GM23338 (cell line): Measurements from ENCODE around the gene RTKN. TPM values are rescaled to one million over a fixed set of nuclear protein-coding genes. Genes with fewer than 3 reads are reported as not detected.
"Not testable (repeated sequence)": the region's sequence is repeated elsewhere in the genome, so short reads cannot be mapped to it uniquely, and the experiment has no call there.

Experiments used
- ATAC-seq: fragments of 200-7000 bp; cut with Tn5 transposase; 3 replicates; pipeline ENCODE4 v1.9.1; 2020
- DNase-seq: peaks from one replicate; pipeline ENCODE4 v3.0.0-alpha.2; 2015; ENCODE audit warnings: low spot score
- H2AFZ ChIP-seq: fragments of 200-600 bp; sonication (generic); 2 replicates; pipeline ENCODE4 v1.8.0; 2016; ENCODE audit warnings: antibody characterized with exemption, mild to moderate bottlenecking, moderate library complexity
- H3F3A ChIP-seq: fragments of 200-600 bp; sonication (generic); replicated peaks from 2 replicates; pipeline ENCODE4 v1.8.0; 2017; ENCODE audit warnings: antibody characterized with exemption, mixed run types, low read depth
- H3K27ac ChIP-seq: fragments of 200-600 bp; sonication (generic); 2 replicates; pipeline ENCODE4 v1.6.1; 2016; ENCODE audit warnings: low read depth
- H3K27me3 ChIP-seq: fragments of 200-600 bp; sonication (generic); 2 replicates; pipeline ENCODE4 v1.8.0; 2016; ENCODE audit warnings: mild to moderate bottlenecking, mixed run types, moderate library complexity; ENCODE audit not compliant: insufficient read depth
- H3K36me3 ChIP-seq: fragments of 200-600 bp; sonication (generic); 2 replicates; pipeline ENCODE4 v1.8.0; 2016; ENCODE audit warnings: mild to moderate bottlenecking; ENCODE audit not compliant: insufficient read depth
- H3K4me1 ChIP-seq: fragments of 200-600 bp; sonication (generic); 2 replicates; pipeline ENCODE4 v1.8.0; 2016; ENCODE audit warnings: mild to moderate bottlenecking, moderate library complexity; ENCODE audit not compliant: insufficient read depth
- H3K4me2 ChIP-seq: fragments of 200-600 bp; sonication (generic); 2 replicates; pipeline ENCODE4 v1.7.1; 2017; ENCODE audit warnings: mixed run types
- H3K4me3 ChIP-seq: fragments of 200-600 bp; sonication (generic); 2 replicates; pipeline ENCODE4 v1.6.1; 2016; ENCODE audit warnings: mixed run types
- H3K79me2 ChIP-seq: fragments of 200-600 bp; sonication (generic); replicated peaks from 2 replicates; pipeline ENCODE4 v1.8.0; 2017; ENCODE audit warnings: mild to moderate bottlenecking; ENCODE audit not compliant: insufficient read depth
- H3K9me2 ChIP-seq: fragments of 200-600 bp; sonication (generic); 2 replicates; pipeline ENCODE4 v1.8.0; 2017; ENCODE audit not compliant: insufficient read depth
- H4K20me1 ChIP-seq: fragments of 200-600 bp; sonication (generic); replicated peaks from 2 replicates; pipeline ENCODE4 v1.8.0; 2017; ENCODE audit warnings: mild to moderate bottlenecking; ENCODE audit not compliant: insufficient read depth
- H3K27ac Mint-ChIP-seq: 2 replicates; pipeline ENCODE4 v1.8.0; 2020; ENCODE audit warnings: inconsistent platforms, mild to moderate bottlenecking, moderate library complexity, mixed read lengths
- H3K27me3 Mint-ChIP-seq: 3 replicates; pipeline ENCODE4 v1.8.0; 2022; ENCODE audit warnings: low read depth, mild to moderate bottlenecking, moderate library complexity, mixed read lengths, inconsistent platforms; ENCODE audit not compliant: insufficient read depth, poor library complexity
- H3K36me3 Mint-ChIP-seq: 3 replicates; pipeline ENCODE4 v1.8.0; 2021; ENCODE audit warnings: low read depth, mild to moderate bottlenecking, inconsistent platforms, moderate library complexity, mixed read lengths
- H3K4me1 Mint-ChIP-seq: 3 replicates; pipeline ENCODE4 v1.8.0; 2020; ENCODE audit warnings: mild to moderate bottlenecking, inconsistent platforms, mixed read lengths
- H3K4me3 Mint-ChIP-seq: 3 replicates; pipeline ENCODE4 v1.8.0; 2021; ENCODE audit warnings: moderate library complexity, mild to moderate bottlenecking, inconsistent platforms, mixed read lengths
- H3K9me3 Mint-ChIP-seq: 3 replicates; pipeline ENCODE4 v1.8.0; 2020; ENCODE audit warnings: moderate library complexity, mild to moderate bottlenecking, inconsistent platforms, mixed read lengths
- EZH2 ChIP-seq: fragments of 200-600 bp; sonication (generic); IDR thresholded peaks from one replicate; pipeline ENCODE4 v1.8.0; 2017; ENCODE audit warnings: antibody characterized with exemption, mild to moderate bottlenecking, low read depth; ENCODE audit not compliant: unreplicated experiment
- EZH2phosphoT487 ChIP-seq: fragments of 200-600 bp; sonication (generic); IDR thresholded peaks from one replicate; pipeline ENCODE4 v1.8.1; 2018; ENCODE audit warnings: antibody characterized with exemption; ENCODE audit not compliant: unreplicated experiment
- JUNB ChIP-seq: IDR thresholded peaks from one replicate; pipeline ENCODE4 v1.6.1; 2016; ENCODE audit warnings: antibody characterized with exemption; ENCODE audit not compliant: unreplicated experiment
- NANOG ChIP-seq: IDR thresholded peaks from 2 replicates; pipeline ENCODE4 v1.6.1; 2016; ENCODE audit warnings: antibody characterized with exemption, borderline replicate concordance
- POLR2AphosphoS5 ChIP-seq: IDR thresholded peaks from 2 replicates; pipeline ENCODE4 v1.6.1; 2016; ENCODE audit warnings: antibody characterized with exemption, low read depth
- STAT1 ChIP-seq: IDR thresholded peaks from one replicate; pipeline ENCODE4 v1.6.1; 2016; ENCODE audit warnings: antibody characterized with exemption; ENCODE audit not compliant: unreplicated experiment
- ZNF114 ChIP-seq: fragments of 250-450 bp; sonication (Bioruptor Pico); IDR thresholded peaks from 2 replicates; pipeline ENCODE4 v1.5.0; 2020; ENCODE audit warnings: mild to moderate bottlenecking, moderate library complexity
- ZNF331 ChIP-seq: fragments of 250-450 bp; sonication (Bioruptor Pico); IDR thresholded peaks from 2 replicates; pipeline ENCODE4 v1.5.0; 2020; ENCODE audit warnings: low read depth, mild to moderate bottlenecking, moderate library complexity
- polyA plus RNA-seq: library from polyadenylated mRNA; unstranded; fragments of >200 nt; fragmentation: Nextera tagmentation; extraction: Ambion mirVana; gene quantifications from 2 replicates; pipeline ENCODE4 v1.2.1, GENCODE V29; 2016
- total RNA-seq: library from RNA; depleted of rRNA; stranded (reverse); fragments of >200 nt; shearing (Covaris generic); gene quantifications from 2 replicates; pipeline ENCODE4 v1.2.3, GENCODE V29; 2014
- TF ChIP-seq, protein P1 (sequence below): fragments of 250-450 bp; sonication (Bioruptor Pico); IDR thresholded peaks from 2 replicates; pipeline ENCODE4 v1.5.0; 2020; ENCODE audit warnings: mild to moderate bottlenecking, moderate library complexity
- TF ChIP-seq, protein P2 (sequence below), 2 experiments: fragments of 200-600 bp in 1 of 2; sonication (generic) in 1 of 2; conservative IDR thresholded peaks; 2 replicates each; pipeline versions ENCODE4 v1.5.1 to v1.6.1; 2016 to 2017; ENCODE audit warnings: antibody characterized with exemption in 2 of 2, low read depth in 2 of 2, mild to moderate bottlenecking in 2 of 2, moderate library complexity in 1 of 2
- TF ChIP-seq, protein P3 (sequence below): IDR thresholded peaks from one replicate; pipeline ENCODE4 v1.6.1; 2018; ENCODE audit warnings: antibody characterized with exemption; ENCODE audit not compliant: unreplicated experiment

Gene RTKN
- total and polyA plus RNA-seq, 2 experiments from 2014 or later = 24.5 to 50.0 TPM

DNA sequence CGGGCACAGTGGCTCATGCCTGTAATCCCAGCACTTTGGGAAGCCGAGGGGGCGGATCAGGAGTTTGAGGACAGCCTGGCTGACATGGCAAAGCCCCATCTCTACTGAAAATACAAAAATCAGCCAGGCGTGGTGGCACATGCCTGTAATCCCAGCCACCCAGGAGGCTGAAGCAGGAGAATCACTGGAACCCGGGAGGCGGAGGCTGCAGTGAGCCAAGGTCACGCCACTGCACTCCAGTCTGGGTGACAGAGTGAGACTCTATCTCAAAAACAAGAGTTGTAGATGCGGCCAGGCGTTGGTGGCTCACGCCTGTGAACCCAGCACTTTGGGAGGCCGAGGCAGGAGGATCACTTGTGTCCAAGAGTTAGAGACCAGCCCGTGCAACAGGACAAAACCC lies 29.0 kb upstream of the RTKN start:
- peak overlapping the region; percentile 55; the same call in 2 of the 3 replicates for H3K4me3 Mint-ChIP-seq
- H2AFZ ChIP-seq, H3K27ac Mint-ChIP-seq, ATAC-seq, H3K9me2 ChIP-seq, DNase-seq, H4K20me1 ChIP-seq, H3K4me2 ChIP-seq, H3K79me2 ChIP-seq, H3K9me3 Mint-ChIP-seq, H3K4me1 ChIP-seq, H3K4me1 Mint-ChIP-seq, H3K27me3 ChIP-seq, H3K27ac ChIP-seq, H3K36me3 ChIP-seq, H3K4me3 ChIP-seq: not testable (repeated sequence)
- peaks cover 17% of the 10 kb centered on the region for H3K36me3 Mint-ChIP-seq
- H3F3A ChIP-seq = peaks cover 13% of the 10 kb centered on the region
- H3K27me3 Mint-ChIP-seq = peaks cover 15% of the 10 kb centered on the region

DNA sequence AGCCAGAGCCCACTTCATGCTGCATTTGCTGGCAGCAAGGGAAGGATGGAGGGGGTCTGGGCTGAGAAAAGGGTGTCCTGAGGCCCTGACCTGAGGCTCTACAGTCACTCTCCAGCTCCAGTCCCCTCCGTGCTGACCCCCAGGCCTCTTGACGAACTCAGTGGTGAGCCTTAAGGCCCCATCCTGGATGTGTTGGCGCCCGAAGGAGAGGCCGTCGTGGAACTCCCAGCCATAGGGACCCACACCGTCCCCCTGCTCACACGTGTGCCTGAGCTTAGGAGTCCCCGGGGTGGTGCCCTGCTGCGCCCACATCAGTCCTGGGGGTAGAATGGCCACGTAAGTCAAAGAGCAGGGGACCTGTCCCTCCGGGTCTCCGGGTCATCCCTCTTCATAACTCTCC lies 22.7 kb upstream of the RTKN start:
- peak; percentile 3; the same call in 2 of the 3 replicates for ATAC-seq
- TF ChIP-seq ZNF114 (CRISPR knock-in tag) = no peak
- TF ChIP-seq EZH2 = no peak
- no peak for TF ChIP-seq STAT1
- no peak for TF ChIP-seq NANOG
- TF ChIP-seq ZNF331 = no peak
- no peak for TF ChIP-seq JUNB
- TF ChIP-seq EZH2phosphoT487 = no peak
- TF ChIP-seq POLR2AphosphoS5 = no peak
- TF ChIP-seq, protein P1, sequence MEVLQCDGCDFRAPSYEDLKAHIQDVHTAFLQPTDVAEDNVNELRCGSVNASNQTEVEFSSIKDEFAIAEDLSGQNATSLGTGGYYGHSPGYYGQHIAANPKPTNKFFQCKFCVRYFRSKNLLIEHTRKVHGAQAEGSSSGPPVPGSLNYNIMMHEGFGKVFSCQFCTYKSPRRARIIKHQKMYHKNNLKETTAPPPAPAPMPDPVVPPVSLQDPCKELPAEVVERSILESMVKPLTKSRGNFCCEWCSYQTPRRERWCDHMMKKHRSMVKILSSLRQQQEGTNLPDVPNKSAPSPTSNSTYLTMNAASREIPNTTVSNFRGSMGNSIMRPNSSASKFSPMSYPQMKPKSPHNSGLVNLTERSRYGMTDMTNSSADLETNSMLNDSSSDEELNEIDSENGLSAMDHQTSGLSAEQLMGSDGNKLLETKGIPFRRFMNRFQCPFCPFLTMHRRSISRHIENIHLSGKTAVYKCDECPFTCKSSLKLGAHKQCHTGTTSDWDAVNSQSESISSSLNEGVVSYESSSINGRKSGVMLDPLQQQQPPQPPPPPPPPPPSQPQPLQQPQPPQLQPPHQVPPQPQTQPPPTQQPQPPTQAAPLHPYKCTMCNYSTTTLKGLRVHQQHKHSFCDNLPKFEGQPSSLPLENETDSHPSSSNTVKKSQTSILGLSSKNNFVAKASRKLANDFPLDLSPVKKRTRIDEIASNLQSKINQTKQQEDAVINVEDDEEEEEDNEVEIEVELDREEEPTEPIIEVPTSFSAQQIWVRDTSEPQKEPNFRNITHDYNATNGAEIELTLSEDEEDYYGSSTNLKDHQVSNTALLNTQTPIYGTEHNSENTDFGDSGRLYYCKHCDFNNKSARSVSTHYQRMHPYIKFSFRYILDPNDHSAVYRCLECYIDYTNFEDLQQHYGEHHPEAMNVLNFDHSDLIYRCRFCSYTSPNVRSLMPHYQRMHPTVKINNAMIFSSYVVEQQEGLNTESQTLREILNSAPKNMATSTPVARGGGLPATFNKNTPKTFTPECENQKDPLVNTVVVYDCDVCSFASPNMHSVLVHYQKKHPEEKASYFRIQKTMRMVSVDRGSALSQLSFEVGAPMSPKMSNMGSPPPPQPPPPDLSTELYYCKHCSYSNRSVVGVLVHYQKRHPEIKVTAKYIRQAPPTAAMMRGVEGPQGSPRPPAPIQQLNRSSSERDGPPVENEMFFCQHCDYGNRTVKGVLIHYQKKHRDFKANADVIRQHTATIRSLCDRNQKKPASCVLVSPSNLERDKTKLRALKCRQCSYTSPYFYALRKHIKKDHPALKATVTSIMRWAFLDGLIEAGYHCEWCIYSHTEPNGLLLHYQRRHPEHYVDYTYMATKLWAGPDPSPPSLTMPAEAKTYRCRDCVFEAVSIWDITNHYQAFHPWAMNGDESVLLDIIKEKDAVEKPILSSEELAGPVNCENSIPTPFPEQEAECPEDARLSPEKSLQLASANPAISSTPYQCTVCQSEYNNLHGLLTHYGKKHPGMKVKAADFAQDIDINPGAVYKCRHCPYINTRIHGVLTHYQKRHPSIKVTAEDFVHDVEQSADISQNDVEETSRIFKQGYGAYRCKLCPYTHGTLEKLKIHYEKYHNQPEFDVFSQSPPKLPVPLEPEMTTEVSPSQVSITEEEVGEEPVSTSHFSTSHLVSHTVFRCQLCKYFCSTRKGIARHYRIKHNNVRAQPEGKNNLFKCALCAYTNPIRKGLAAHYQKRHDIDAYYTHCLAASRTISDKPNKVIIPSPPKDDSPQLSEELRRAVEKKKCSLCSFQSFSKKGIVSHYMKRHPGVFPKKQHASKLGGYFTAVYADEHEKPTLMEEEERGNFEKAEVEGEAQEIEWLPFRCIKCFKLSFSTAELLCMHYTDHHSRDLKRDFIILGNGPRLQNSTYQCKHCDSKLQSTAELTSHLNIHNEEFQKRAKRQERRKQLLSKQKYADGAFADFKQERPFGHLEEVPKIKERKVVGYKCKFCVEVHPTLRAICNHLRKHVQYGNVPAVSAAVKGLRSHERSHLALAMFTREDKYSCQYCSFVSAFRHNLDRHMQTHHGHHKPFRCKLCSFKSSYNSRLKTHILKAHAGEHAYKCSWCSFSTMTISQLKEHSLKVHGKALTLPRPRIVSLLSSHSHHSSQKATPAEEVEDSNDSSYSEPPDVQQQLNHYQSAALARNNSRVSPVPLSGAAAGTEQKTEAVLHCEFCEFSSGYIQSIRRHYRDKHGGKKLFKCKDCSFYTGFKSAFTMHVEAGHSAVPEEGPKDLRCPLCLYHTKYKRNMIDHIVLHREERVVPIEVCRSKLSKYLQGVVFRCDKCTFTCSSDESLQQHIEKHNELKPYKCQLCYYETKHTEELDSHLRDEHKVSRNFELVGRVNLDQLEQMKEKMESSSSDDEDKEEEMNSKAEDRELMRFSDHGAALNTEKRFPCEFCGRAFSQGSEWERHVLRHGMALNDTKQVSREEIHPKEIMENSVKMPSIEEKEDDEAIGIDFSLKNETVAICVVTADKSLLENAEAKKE (CRISPR knock-in tag) = no peak
- TF ChIP-seq, protein P2, sequence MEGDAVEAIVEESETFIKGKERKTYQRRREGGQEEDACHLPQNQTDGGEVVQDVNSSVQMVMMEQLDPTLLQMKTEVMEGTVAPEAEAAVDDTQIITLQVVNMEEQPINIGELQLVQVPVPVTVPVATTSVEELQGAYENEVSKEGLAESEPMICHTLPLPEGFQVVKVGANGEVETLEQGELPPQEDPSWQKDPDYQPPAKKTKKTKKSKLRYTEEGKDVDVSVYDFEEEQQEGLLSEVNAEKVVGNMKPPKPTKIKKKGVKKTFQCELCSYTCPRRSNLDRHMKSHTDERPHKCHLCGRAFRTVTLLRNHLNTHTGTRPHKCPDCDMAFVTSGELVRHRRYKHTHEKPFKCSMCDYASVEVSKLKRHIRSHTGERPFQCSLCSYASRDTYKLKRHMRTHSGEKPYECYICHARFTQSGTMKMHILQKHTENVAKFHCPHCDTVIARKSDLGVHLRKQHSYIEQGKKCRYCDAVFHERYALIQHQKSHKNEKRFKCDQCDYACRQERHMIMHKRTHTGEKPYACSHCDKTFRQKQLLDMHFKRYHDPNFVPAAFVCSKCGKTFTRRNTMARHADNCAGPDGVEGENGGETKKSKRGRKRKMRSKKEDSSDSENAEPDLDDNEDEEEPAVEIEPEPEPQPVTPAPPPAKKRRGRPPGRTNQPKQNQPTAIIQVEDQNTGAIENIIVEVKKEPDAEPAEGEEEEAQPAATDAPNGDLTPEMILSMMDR (conservative IDR thresholded peaks at IDR 0.05; ENCODE audit: low read depth in 2 of 2) = no peak
- TF ChIP-seq, protein P3, sequence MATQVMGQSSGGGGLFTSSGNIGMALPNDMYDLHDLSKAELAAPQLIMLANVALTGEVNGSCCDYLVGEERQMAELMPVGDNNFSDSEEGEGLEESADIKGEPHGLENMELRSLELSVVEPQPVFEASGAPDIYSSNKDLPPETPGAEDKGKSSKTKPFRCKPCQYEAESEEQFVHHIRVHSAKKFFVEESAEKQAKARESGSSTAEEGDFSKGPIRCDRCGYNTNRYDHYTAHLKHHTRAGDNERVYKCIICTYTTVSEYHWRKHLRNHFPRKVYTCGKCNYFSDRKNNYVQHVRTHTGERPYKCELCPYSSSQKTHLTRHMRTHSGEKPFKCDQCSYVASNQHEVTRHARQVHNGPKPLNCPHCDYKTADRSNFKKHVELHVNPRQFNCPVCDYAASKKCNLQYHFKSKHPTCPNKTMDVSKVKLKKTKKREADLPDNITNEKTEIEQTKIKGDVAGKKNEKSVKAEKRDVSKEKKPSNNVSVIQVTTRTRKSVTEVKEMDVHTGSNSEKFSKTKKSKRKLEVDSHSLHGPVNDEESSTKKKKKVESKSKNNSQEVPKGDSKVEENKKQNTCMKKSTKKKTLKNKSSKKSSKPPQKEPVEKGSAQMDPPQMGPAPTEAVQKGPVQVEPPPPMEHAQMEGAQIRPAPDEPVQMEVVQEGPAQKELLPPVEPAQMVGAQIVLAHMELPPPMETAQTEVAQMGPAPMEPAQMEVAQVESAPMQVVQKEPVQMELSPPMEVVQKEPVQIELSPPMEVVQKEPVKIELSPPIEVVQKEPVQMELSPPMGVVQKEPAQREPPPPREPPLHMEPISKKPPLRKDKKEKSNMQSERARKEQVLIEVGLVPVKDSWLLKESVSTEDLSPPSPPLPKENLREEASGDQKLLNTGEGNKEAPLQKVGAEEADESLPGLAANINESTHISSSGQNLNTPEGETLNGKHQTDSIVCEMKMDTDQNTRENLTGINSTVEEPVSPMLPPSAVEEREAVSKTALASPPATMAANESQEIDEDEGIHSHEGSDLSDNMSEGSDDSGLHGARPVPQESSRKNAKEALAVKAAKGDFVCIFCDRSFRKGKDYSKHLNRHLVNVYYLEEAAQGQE = no peak

More for the DNA sequence above, 22.7 kb upstream of the RTKN start:
- Histone ChIP-seq H3K9me2 (no peaks in the 10 kb centered on the region), H3F3A (peaks cover 12% of the 10 kb centered on the region; the same call in 1 of the 2 replicates), H3K36me3 (no peaks in the 10 kb centered on the region; the same call in 1 of the 2 replicates), H3K79me2 (peaks cover 10% of the 10 kb centered on the region), H2AFZ (peak overlapping the region; percentile 47), H3K27me3 (no peaks in the 10 kb centered on the region), H4K20me1 (peaks cover 4% of the 10 kb centered on the region; the same call in 1 of the 2 replicates), H3K4me2 (peak overlapping the region; percentile 93), H3K27ac (no peak overlapping the region), H3K4me1 (no peaks in the 10 kb centered on the region; the same call in 1 of the 2 replicates), H3K4me3 (peak overlapping the region; percentile 90)
- peak overlapping the region; percentile 80; the same call in 1 of the 2 replicates for H3K27ac Mint-ChIP-seq
- peaks cover 2% of the 10 kb centered on the region; the same call in 1 of the 3 replicates for H3K9me3 Mint-ChIP-seq
- peak overlapping the region; percentile 99 for H3K4me3 Mint-ChIP-seq
- peaks cover 11% of the 10 kb centered on the region for H3K27me3 Mint-ChIP-seq
- peaks cover 14% of the 10 kb centered on the region for H3K4me1 Mint-ChIP-seq
- peaks cover 17% of the 10 kb centered on the region for H3K36me3 Mint-ChIP-seq
- no peak for DNase-seq
